Measurements from ENCODE around the gene FBXO22.

The FBXO22 gene

GRCh38 chr15:75926931-75927330, 23.3 kb downstream of the FBXO22 start:
- H3K9me3 ChIP-seq (ENCODE audit: low read length), result no peaks in the 10 kb centered on the region
- H3K9me2 ChIP-seq (ENCODE audit: low read depth, low read length), result no peaks in the 10 kb centered on the region
- peaks cover 25% of the 10 kb centered on the region for H3K4me1 ChIP-seq (ENCODE audit: insufficient read depth, low read length, severe bottlenecking)
- H3K4me3 ChIP-seq (ENCODE audit: low read depth, low read length, poor library complexity, severe bottlenecking), result no peak overlapping the region
- H3K4me2 ChIP-seq (ENCODE audit: low read length), result no peak overlapping the region
- no peak overlapping the region for H2AFZ ChIP-seq (ENCODE audit: low read length)
- no peaks in the 10 kb centered on the region for H4K20me1 ChIP-seq (ENCODE audit: insufficient read depth, low read length)
- no peak overlapping the region for H3K9ac ChIP-seq (ENCODE audit: low read length)
- no peak for TF ChIP-seq EZH2 (IDR thresholded peaks at IDR 0.05; ENCODE audit: borderline replicate concordance, low read length)
- TF ChIP-seq, protein P1, sequence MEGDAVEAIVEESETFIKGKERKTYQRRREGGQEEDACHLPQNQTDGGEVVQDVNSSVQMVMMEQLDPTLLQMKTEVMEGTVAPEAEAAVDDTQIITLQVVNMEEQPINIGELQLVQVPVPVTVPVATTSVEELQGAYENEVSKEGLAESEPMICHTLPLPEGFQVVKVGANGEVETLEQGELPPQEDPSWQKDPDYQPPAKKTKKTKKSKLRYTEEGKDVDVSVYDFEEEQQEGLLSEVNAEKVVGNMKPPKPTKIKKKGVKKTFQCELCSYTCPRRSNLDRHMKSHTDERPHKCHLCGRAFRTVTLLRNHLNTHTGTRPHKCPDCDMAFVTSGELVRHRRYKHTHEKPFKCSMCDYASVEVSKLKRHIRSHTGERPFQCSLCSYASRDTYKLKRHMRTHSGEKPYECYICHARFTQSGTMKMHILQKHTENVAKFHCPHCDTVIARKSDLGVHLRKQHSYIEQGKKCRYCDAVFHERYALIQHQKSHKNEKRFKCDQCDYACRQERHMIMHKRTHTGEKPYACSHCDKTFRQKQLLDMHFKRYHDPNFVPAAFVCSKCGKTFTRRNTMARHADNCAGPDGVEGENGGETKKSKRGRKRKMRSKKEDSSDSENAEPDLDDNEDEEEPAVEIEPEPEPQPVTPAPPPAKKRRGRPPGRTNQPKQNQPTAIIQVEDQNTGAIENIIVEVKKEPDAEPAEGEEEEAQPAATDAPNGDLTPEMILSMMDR (IDR thresholded peaks at IDR 0.05; ENCODE audit: low read length), result no peak
- H3K27me3 ChIP-seq (ENCODE audit: insufficient read depth, low read length), result no peaks in the 10 kb centered on the region
- H3F3A ChIP-seq (ENCODE audit: insufficient read depth, low read length), result no peaks in the 10 kb centered on the region
- peaks cover 45% of the 10 kb centered on the region for H3K36me3 ChIP-seq (ENCODE audit: insufficient read depth, low read length)
- no peaks in the 10 kb centered on the region for H3K79me2 ChIP-seq (ENCODE audit: insufficient read depth, low read length)
- H3K27ac ChIP-seq (ENCODE audit: low read depth, low read length, poor library complexity, severe bottlenecking), result no peak overlapping the region

GRCh38 chr15:75927601-75928000, 23.9 kb downstream of the FBXO22 start:
- Histone ChIP-seq H2AFZ (ENCODE audit: low read length) (no peak overlapping the region), H3K27ac (ENCODE audit: low read depth, low read length, poor library complexity, severe bottlenecking) (peak overlapping the region; percentile 43), H3K4me3 (ENCODE audit: low read depth, low read length, poor library complexity, severe bottlenecking) (no peak overlapping the region), H3K36me3 (ENCODE audit: insufficient read depth, low read length) (peaks cover 50% of the 10 kb centered on the region), H3K9me3 (ENCODE audit: low read length) (no peaks in the 10 kb centered on the region), H3K79me2 (ENCODE audit: insufficient read depth, low read length) (no peaks in the 10 kb centered on the region), H3K27me3 (ENCODE audit: insufficient read depth, low read length) (no peaks in the 10 kb centered on the region), H4K20me1 (ENCODE audit: insufficient read depth, low read length) (no peaks in the 10 kb centered on the region), H3F3A (ENCODE audit: insufficient read depth, low read length) (no peaks in the 10 kb centered on the region), H3K9ac (ENCODE audit: low read length) (no peak overlapping the region), H3K9me2 (ENCODE audit: low read depth, low read length) (no peaks in the 10 kb centered on the region), H3K4me1 (ENCODE audit: insufficient read depth, low read length, severe bottlenecking) (peaks cover 25% of the 10 kb centered on the region), H3K4me2 (ENCODE audit: low read length) (0 out of 2 replicates have a peak overlapping the region, but pooled peaks have one; percentile 2)
- TF ChIP-seq, protein P1 (IDR thresholded peaks at IDR 0.05; ENCODE audit: low read length), result no peak
- no peak for TF ChIP-seq EZH2 (IDR thresholded peaks at IDR 0.05; ENCODE audit: borderline replicate concordance, low read length)

DNA sequence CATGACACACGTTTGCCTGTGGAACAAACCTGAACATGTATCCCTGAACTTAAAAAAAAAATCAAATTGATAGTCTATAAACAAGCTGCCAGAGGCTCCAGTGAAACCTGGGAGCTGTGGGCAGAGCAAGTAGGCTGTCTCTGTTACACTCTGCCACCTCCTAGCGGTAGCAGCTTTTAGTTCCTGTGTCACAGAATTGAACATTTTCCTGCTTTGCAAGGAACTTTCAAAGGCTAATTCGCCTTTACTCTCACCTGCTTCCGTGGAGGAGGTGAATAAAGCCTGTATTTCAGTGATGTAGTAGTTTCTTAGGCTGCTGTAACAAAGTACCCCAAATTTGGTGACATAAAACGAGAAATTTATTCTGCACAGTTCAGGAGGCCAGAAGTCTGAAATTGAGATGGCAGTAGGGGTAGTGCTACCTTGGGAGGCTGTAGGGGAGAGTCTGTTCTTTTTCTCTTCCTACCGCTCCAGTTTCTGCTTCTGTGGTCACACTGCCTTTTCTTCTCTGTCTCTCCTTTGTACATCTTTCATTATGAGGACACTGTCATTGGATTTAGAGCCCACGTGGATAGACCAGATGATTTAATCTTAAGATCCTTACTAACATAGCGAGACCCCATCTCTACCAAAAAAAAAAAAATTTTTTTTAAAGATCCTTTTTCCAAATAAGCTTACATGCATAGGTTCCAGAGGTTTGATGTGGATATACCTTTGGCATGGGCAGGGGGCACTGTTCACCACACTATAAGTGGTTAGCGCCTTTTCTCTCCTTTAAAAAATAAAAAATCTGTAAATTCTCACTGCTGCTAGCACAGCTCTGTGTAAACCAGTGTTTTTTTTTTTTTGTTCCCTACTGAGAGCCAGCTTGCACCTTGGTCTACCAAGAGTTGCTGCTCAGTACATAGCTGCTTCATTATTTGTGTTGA, 25.3 kb downstream of the FBXO22 start:
- Histone ChIP-seq H3K36me3 (ENCODE audit: insufficient read depth, low read length) (peaks cover 60% of the 10 kb centered on the region), H2AFZ (ENCODE audit: low read length) (no peak overlapping the region), H3K9me2 (ENCODE audit: low read depth, low read length) (no peaks in the 10 kb centered on the region), H4K20me1 (ENCODE audit: insufficient read depth, low read length) (no peaks in the 10 kb centered on the region), H3K27me3 (ENCODE audit: insufficient read depth, low read length) (no peaks in the 10 kb centered on the region), H3K4me3 (ENCODE audit: low read depth, low read length, poor library complexity, severe bottlenecking) (no peak overlapping the region), H3K27ac (ENCODE audit: low read depth, low read length, poor library complexity, severe bottlenecking) (no peak overlapping the region), H3K4me1 (ENCODE audit: insufficient read depth, low read length, severe bottlenecking) (peaks cover 25% of the 10 kb centered on the region), H3K9me3 (ENCODE audit: low read length) (no peaks in the 10 kb centered on the region), H3F3A (ENCODE audit: insufficient read depth, low read length) (no peaks in the 10 kb centered on the region), H3K4me2 (ENCODE audit: low read length) (no peak overlapping the region), H3K9ac (ENCODE audit: low read length) (no peak overlapping the region), H3K79me2 (ENCODE audit: insufficient read depth, low read length) (no peaks in the 10 kb centered on the region)
- TF ChIP-seq, protein P1 (IDR thresholded peaks at IDR 0.05; ENCODE audit: low read length), result peak; percentile 80
- no peak for TF ChIP-seq EZH2 (IDR thresholded peaks at IDR 0.05; ENCODE audit: borderline replicate concordance, low read length)

Data from OCI-LY1 (cell line).